Body of pancreas (tissue), 4 donors: Measurements from ENCODE around the gene IFNA2.

Experiments used
- POLR2A ChIP-seq, 3 donors: fragments of 450-650 bp; IDR thresholded peaks; one replicate each; pipeline ENCODE4 v1.6.1; 2016; ENCODE audit warnings: antibody characterized with exemption in 3 of 3, mild to moderate bottlenecking in 2 of 3
- TF ChIP-seq, protein P1 (sequence below), 7 experiments: fragments of 450-650 bp in 4 of 7; fragments of 200-600 bp in 3 of 7; sonication (generic) in 3 of 7; IDR thresholded peaks; one replicate each; pipeline ENCODE4 v1.5.1; 2016 to 2019; ENCODE audit warnings: antibody characterized with exemption in 7 of 7

DNA sequence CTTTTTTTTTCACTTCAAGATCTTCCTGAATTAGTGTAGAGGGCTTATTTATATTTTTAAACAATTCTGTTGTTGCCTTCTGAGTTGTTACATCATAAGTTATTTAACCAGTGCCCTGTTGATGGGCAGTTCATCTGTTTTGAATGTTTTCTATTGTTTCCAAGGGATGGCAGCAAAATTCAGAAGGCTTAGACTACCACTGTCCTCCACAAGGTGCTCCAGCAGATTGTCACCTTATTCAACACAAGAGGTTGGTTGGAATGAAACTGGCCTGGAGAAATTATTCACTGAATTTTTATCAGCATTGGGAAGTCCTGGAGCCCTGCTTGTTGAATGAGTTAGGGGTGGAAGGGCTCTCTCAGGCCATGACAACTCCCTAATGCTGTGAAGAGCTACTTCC is 48.7 kb downstream of the IFNA2 start:
- TF ChIP-seq, protein P1, sequence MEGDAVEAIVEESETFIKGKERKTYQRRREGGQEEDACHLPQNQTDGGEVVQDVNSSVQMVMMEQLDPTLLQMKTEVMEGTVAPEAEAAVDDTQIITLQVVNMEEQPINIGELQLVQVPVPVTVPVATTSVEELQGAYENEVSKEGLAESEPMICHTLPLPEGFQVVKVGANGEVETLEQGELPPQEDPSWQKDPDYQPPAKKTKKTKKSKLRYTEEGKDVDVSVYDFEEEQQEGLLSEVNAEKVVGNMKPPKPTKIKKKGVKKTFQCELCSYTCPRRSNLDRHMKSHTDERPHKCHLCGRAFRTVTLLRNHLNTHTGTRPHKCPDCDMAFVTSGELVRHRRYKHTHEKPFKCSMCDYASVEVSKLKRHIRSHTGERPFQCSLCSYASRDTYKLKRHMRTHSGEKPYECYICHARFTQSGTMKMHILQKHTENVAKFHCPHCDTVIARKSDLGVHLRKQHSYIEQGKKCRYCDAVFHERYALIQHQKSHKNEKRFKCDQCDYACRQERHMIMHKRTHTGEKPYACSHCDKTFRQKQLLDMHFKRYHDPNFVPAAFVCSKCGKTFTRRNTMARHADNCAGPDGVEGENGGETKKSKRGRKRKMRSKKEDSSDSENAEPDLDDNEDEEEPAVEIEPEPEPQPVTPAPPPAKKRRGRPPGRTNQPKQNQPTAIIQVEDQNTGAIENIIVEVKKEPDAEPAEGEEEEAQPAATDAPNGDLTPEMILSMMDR (IDR thresholded peaks at IDR 0.05), result no peak
- no peak for TF ChIP-seq POLR2A (IDR thresholded peaks at IDR 0.05)
